Neural cell (in vitro differentiated cells): Measurements from ENCODE around the gene PAK2. TPM values are rescaled to one million over a fixed set of nuclear protein-coding genes. Genes with fewer than 3 reads are reported as not detected.

Experiments
- H2AFZ ChIP-seq: fragments of 200-600, 300-800 bp; sonication (generic), shearing (Covaris generic); 2 replicates; pipeline ENCODE4 v1.6.0; 2014; ENCODE audit warnings: low read depth, mild to moderate bottlenecking, antibody characterized with exemption, low read length, moderate library complexity
- H3F3A ChIP-seq: fragments of 200-600 bp; shearing (Covaris generic); 2 replicates; pipeline ENCODE4 v1.6.1; 2016; ENCODE audit warnings: mild to moderate bottlenecking, moderate library complexity, mixed read lengths, antibody characterized with exemption, low read length; ENCODE audit not compliant: insufficient read depth, poor library complexity, severe bottlenecking
- H3K27ac ChIP-seq: fragments of 200-600, 300-800 bp; sonication (generic), shearing (Covaris generic); 2 replicates; pipeline ENCODE4 v1.5.1; 2014; ENCODE audit warnings: mild to moderate bottlenecking, low read length, moderate library complexity
- H3K27me3 ChIP-seq: fragments of 300-800, 200-600 bp; sonication (generic), shearing (Covaris generic); 2 replicates; pipeline ENCODE4 v1.6.0; 2014; ENCODE audit warnings: mild to moderate bottlenecking, low read depth, low read length, moderate library complexity; ENCODE audit not compliant: insufficient read depth
- H3K36me3 ChIP-seq: fragments of 300-800, 200-600 bp; sonication (generic), shearing (Covaris generic); 2 replicates; pipeline ENCODE4 v1.5.1; 2014; ENCODE audit warnings: mild to moderate bottlenecking, antibody characterized with exemption, low read length, moderate library complexity; ENCODE audit not compliant: insufficient read depth
- H3K4me2 ChIP-seq: fragments of 300-800, 200-600 bp; sonication (generic), shearing (Covaris generic); 2 replicates; pipeline ENCODE4 v1.6.0; 2014; ENCODE audit warnings: mild to moderate bottlenecking, low read length
- H3K4me3 ChIP-seq: fragments of 300-800, 200-600 bp; sonication (generic), shearing (Covaris generic); 2 replicates; pipeline ENCODE4 v1.5.1; 2014; ENCODE audit warnings: mild to moderate bottlenecking, low read length, moderate library complexity
- H3K79me2 ChIP-seq: fragments of 200-600 bp; shearing (Covaris generic); replicated peaks from 2 replicates; pipeline ENCODE4 v1.6.0; 2014; ENCODE audit warnings: mild to moderate bottlenecking, low read length, moderate library complexity; ENCODE audit not compliant: insufficient read depth
- H3K9ac ChIP-seq: fragments of 300-800, 200-600 bp; sonication (generic), shearing (Covaris generic); 2 replicates; pipeline ENCODE4 v1.6.1; 2016; ENCODE audit warnings: mild to moderate bottlenecking, low read length, mixed read lengths
- H3K9me2 ChIP-seq: fragments of 200-600 bp; shearing (Covaris generic); 2 replicates; pipeline ENCODE4 v1.6.1; 2016; ENCODE audit warnings: mild to moderate bottlenecking, low read length, mixed read lengths; ENCODE audit not compliant: insufficient read depth
- H3K9me3 ChIP-seq: fragments of 200-600, 300-800 bp; sonication (generic), shearing (Covaris generic); 2 replicates; pipeline ENCODE4 v1.6.1; 2016; ENCODE audit warnings: mild to moderate bottlenecking, mixed run types, low read length, moderate library complexity, mixed read lengths
- H4K20me1 ChIP-seq: fragments of 200-600 bp; shearing (Covaris generic); 2 replicates; pipeline ENCODE4 v1.6.1; 2016; ENCODE audit warnings: mild to moderate bottlenecking, mixed run types; ENCODE audit not compliant: insufficient read depth
- EP300 ChIP-seq: fragments of 450-650 bp; conservative IDR thresholded peaks from 2 replicates; pipeline ENCODE4 v1.6.1; 2014; ENCODE audit warnings: antibody characterized with exemption, mild to moderate bottlenecking, moderate library complexity; ENCODE audit not compliant: poor library complexity, severe bottlenecking
- EZH2 ChIP-seq: fragments of 200-600, 300-800 bp; shearing (Covaris generic), sonication (generic); IDR thresholded peaks from 2 replicates; pipeline ENCODE4 v1.6.1; 2014; ENCODE audit warnings: antibody characterized with exemption, low read length, borderline replicate concordance, mild to moderate bottlenecking; ENCODE audit not compliant: insufficient read depth, poor library complexity, severe bottlenecking
- MXI1 ChIP-seq: fragments of 450-650 bp; conservative IDR thresholded peaks from 2 replicates; pipeline ENCODE4 v1.6.1; 2014; ENCODE audit warnings: antibody characterized with exemption, mild to moderate bottlenecking; ENCODE audit not compliant: poor library complexity, severe bottlenecking
- POLR2AphosphoS5 ChIP-seq: IDR thresholded peaks from 2 replicates; pipeline ENCODE4 v1.6.1; 2012
- RAD21 ChIP-seq: fragments of 450-650 bp; conservative IDR thresholded peaks from 2 replicates; pipeline ENCODE4 v1.6.1; 2014; ENCODE audit warnings: antibody characterized with exemption, mild to moderate bottlenecking, moderate library complexity
- SMC3 ChIP-seq: fragments of 450-650 bp; conservative IDR thresholded peaks from 2 replicates; pipeline ENCODE4 v1.6.1; 2014; ENCODE audit warnings: antibody characterized with exemption, mild to moderate bottlenecking, moderate library complexity; ENCODE audit not compliant: poor library complexity
- TAF1 ChIP-seq: IDR thresholded peaks from 2 replicates; pipeline ENCODE4 v1.6.1; 2012; ENCODE audit warnings: low read depth
- polyA plus RNA-seq: library from polyadenylated mRNA; depleted of rRNA; stranded (reverse); fragments of >200 nt; gene quantifications from 2 replicates; pipeline ENCODE4 v1.2.3, GENCODE V29; 2014
- TF ChIP-seq, protein P1 (sequence below): IDR thresholded peaks from 2 replicates; pipeline ENCODE4 v1.6.1; 2012; ENCODE audit warnings: borderline replicate concordance
- TF ChIP-seq, protein P2 (sequence below): fragments of 450-650 bp; IDR thresholded peaks from 2 replicates; pipeline ENCODE4 v1.5.1; 2014; ENCODE audit warnings: antibody characterized with exemption, mild to moderate bottlenecking, moderate library complexity; ENCODE audit not compliant: poor library complexity, severe bottlenecking

PAK2 gene
- polyA plus RNA-seq, 1 donor from 2014 or later: 40.3 TPM

DNA sequence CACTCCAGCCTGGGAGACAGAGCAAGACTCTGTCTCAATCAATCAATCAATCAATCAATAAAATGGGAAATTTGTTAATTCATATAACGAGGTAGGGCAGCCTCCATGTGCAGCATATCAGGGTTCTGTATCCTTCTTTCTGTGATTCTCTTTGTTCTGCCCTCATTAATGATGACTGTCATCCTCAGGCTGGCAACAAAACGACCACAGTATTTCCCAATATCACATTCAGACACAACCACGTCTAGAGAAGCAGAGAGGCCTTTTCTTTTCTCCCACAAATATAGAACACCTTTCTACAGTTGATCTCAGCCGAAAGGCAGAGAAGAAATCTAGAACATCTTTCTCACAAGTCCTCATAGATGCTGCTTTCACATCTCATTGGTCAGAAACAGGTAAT lies 38.9 kb upstream of the PAK2 start:
- Histone ChIP-seq H3K4me2 (no peak overlapping the region), H3K9me3 (no peaks in the 10 kb centered on the region), H3F3A (no peaks in the 10 kb centered on the region), H2AFZ (no peak overlapping the region), H3K27ac (no peak overlapping the region), H3K27me3 (no peaks in the 10 kb centered on the region), H3K9me2 (no peaks in the 10 kb centered on the region), H3K9ac (no peak overlapping the region), H4K20me1 (no peaks in the 10 kb centered on the region), H3K4me3 (no peak overlapping the region), H3K79me2 (no peaks in the 10 kb centered on the region), H3K36me3 (no peaks in the 10 kb centered on the region)
- TF ChIP-seq SMC3: no peak
- TF ChIP-seq RAD21: no peak
- no peak for TF ChIP-seq TAF1
- no peak for TF ChIP-seq EP300
- TF ChIP-seq, protein P1, sequence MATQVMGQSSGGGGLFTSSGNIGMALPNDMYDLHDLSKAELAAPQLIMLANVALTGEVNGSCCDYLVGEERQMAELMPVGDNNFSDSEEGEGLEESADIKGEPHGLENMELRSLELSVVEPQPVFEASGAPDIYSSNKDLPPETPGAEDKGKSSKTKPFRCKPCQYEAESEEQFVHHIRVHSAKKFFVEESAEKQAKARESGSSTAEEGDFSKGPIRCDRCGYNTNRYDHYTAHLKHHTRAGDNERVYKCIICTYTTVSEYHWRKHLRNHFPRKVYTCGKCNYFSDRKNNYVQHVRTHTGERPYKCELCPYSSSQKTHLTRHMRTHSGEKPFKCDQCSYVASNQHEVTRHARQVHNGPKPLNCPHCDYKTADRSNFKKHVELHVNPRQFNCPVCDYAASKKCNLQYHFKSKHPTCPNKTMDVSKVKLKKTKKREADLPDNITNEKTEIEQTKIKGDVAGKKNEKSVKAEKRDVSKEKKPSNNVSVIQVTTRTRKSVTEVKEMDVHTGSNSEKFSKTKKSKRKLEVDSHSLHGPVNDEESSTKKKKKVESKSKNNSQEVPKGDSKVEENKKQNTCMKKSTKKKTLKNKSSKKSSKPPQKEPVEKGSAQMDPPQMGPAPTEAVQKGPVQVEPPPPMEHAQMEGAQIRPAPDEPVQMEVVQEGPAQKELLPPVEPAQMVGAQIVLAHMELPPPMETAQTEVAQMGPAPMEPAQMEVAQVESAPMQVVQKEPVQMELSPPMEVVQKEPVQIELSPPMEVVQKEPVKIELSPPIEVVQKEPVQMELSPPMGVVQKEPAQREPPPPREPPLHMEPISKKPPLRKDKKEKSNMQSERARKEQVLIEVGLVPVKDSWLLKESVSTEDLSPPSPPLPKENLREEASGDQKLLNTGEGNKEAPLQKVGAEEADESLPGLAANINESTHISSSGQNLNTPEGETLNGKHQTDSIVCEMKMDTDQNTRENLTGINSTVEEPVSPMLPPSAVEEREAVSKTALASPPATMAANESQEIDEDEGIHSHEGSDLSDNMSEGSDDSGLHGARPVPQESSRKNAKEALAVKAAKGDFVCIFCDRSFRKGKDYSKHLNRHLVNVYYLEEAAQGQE: no peak
- TF ChIP-seq EZH2: no peak
- no peak for TF ChIP-seq POLR2AphosphoS5
- TF ChIP-seq, protein P2, sequence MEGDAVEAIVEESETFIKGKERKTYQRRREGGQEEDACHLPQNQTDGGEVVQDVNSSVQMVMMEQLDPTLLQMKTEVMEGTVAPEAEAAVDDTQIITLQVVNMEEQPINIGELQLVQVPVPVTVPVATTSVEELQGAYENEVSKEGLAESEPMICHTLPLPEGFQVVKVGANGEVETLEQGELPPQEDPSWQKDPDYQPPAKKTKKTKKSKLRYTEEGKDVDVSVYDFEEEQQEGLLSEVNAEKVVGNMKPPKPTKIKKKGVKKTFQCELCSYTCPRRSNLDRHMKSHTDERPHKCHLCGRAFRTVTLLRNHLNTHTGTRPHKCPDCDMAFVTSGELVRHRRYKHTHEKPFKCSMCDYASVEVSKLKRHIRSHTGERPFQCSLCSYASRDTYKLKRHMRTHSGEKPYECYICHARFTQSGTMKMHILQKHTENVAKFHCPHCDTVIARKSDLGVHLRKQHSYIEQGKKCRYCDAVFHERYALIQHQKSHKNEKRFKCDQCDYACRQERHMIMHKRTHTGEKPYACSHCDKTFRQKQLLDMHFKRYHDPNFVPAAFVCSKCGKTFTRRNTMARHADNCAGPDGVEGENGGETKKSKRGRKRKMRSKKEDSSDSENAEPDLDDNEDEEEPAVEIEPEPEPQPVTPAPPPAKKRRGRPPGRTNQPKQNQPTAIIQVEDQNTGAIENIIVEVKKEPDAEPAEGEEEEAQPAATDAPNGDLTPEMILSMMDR: no peak
- no peak for TF ChIP-seq MXI1

DNA sequence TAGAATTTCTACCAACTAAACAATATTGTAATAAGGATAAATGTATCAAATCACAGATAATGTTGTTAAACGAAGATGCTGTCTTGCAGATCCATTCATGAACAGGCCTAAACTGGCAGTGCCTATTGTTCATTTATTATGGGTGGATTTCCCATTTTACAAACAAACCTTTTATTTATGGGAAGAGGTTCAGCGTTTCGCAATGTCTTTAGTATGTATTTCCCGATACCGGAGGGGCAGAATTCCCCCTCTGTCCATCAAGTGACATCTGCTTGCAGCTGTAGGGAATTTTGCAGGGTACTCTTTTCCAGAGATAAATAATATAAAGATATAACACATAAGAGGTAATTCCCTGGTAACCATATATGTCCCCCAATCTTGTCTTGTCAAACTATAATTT lies 33.3 kb upstream of the PAK2 start:
- H3K79me2 ChIP-seq: no peaks in the 10 kb centered on the region
- no peaks in the 10 kb centered on the region for H3K9me2 ChIP-seq
- no peak overlapping the region for H3K27ac ChIP-seq
- no peak overlapping the region for H3K9ac ChIP-seq
- TF ChIP-seq MXI1 (no peak), SMC3 (no peak), EZH2 (no peak), TAF1 (no peak), EP300 (no peak), POLR2AphosphoS5 (no peak), RAD21 (no peak)
- TF ChIP-seq, protein P1: no peak
- TF ChIP-seq, protein P2: no peak
- H3K9me3 ChIP-seq: no peaks in the 10 kb centered on the region
- H3F3A ChIP-seq: no peaks in the 10 kb centered on the region
- no peaks in the 10 kb centered on the region for H3K36me3 ChIP-seq
- H4K20me1 ChIP-seq: no peaks in the 10 kb centered on the region
- no peak overlapping the region for H3K4me2 ChIP-seq
- no peaks in the 10 kb centered on the region for H3K27me3 ChIP-seq
- H3K4me3 ChIP-seq: no peak overlapping the region
- no peak overlapping the region for H2AFZ ChIP-seq
